ENCODE data around the gene SPATA12.

The SPATA12 gene

DNA sequence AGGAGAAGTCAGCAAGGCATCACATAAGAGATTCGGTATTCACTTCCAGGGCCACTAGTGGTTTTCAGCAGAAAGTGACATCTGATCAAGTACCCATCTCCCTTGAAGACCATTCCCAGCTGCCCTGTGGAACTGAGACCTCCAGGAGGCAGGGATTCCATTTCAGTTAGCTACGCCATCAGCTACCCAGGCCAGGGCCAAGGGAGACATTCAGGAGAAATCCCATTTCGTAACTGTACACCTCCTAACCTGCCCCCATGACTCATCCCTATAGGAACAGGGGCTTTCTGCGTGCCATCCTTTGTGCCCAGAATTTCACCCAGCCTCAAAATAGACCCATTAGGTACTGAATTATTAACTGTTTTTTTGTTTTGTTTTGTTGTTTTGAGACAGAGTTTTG, 24.7 kb downstream of the SPATA12 start:
- no peaks in the 10 kb centered on the region for H3K36me3 ChIP-seq (ENCODE audit: control insufficient read depth in 1 of 2, insufficient read depth in 2 of 2, low read length in 2 of 2)

GRCh38 chr3:57086201-57086600, 25.7 kb downstream of the SPATA12 start:
- H3K36me3 ChIP-seq (ENCODE audit: control insufficient read depth in 1 of 2, insufficient read depth in 2 of 2, low read length in 2 of 2), result no peaks in the 10 kb centered on the region
- H3K9me3 ChIP-seq (ENCODE audit: control insufficient read depth in 1 of 2, low read length in 2 of 2), result no peaks in the 10 kb centered on the region
- no peaks in the 10 kb centered on the region for H3K27me3 ChIP-seq (ENCODE audit: low read depth, low read length)
- H3K4me3 ChIP-seq (ENCODE audit: low read depth in 1 of 2, low read length in 2 of 2), result no peak overlapping the region
- H3K4me1 ChIP-seq (ENCODE audit: control insufficient read depth in 1 of 2, insufficient read depth in 2 of 2, low read length in 2 of 2), result peaks cover 0 to 7% of the 10 kb centered on the region in 2 donors
- H3K27ac ChIP-seq (ENCODE audit: low read length), result no peak overlapping the region

More for the DNA sequence above, 24.7 kb downstream of the SPATA12 start:
- Histone ChIP-seq H3K4me3 (ENCODE audit: low read depth in 1 of 2, low read length in 2 of 2) (no peak overlapping the region), H3K4me1 (ENCODE audit: control insufficient read depth in 1 of 2, insufficient read depth in 2 of 2, low read length in 2 of 2) (no peaks in the 10 kb centered on the region), H3K27me3 (ENCODE audit: low read depth, low read length) (no peaks in the 10 kb centered on the region), H3K27ac (ENCODE audit: low read length) (no peak overlapping the region), H3K9me3 (ENCODE audit: control insufficient read depth in 1 of 2, low read length in 2 of 2) (no peaks in the 10 kb centered on the region)

GRCh38 chr3:57087361-57088092, 27.1 kb downstream of the SPATA12 start:
- Histone ChIP-seq H3K9me3 (ENCODE audit: control insufficient read depth in 1 of 2, low read length in 2 of 2) (no peaks in the 10 kb centered on the region), H3K27me3 (ENCODE audit: low read depth, low read length) (no peaks in the 10 kb centered on the region), H3K36me3 (ENCODE audit: control insufficient read depth in 1 of 2, insufficient read depth in 2 of 2, low read length in 2 of 2) (no peaks in the 10 kb centered on the region), H3K4me1 (ENCODE audit: control insufficient read depth in 1 of 2, insufficient read depth in 2 of 2, low read length in 2 of 2) (peaks cover 0 to 12% of the 10 kb centered on the region in 2 donors), H3K27ac (ENCODE audit: low read length) (no peak overlapping the region), H3K4me3 (ENCODE audit: low read depth in 1 of 2, low read length in 2 of 2) (no peak overlapping the region)

DNA sequence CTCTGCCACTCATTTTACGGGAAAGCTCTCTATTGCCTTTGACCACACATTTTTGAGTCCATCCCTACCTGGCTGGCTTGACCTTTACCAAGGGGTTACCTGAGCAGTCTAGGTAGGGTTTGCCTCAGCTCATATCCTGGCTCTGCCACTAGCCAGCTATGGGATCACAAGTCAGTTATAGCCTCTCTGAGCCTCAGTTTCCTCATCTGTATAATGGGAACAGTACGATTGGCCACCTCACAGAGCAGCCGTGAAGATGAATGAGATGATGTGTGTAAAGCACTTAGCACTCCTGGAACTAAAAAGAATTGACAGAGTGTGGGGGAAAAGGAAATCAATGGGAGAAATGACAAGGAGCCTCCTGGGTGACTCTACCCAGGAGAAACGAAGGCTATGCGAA, 28.0 kb downstream of the SPATA12 start:
- Histone ChIP-seq H3K4me3 (ENCODE audit: low read depth in 1 of 2, low read length in 2 of 2) (no peak overlapping the region), H3K27ac (ENCODE audit: low read length) (no peak overlapping the region)

DNA sequence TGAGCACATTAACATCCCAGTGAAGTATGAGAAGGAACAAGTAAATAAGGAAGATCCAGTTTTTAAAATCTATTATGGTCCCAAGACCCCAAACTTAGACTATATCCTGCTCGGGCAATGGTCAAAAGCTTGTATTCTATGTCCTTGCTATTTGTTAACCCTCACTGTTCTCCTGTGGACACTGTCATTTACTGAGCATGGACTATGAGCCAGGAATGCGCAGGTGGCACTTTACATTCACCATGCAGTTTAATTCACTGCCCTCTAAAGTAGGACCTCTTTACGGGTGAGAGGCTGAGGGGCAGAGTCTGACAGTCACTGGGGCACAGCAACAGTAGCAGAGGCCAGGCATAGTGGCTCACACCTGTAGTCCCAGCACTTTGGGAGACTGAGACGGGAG, 28.6 kb downstream of the SPATA12 start:
- H3K4me3 ChIP-seq (ENCODE audit: low read depth in 1 of 2, low read length in 2 of 2), result no peak overlapping the region
- H3K4me1 ChIP-seq (ENCODE audit: control insufficient read depth in 1 of 2, insufficient read depth in 2 of 2, low read length in 2 of 2), result peaks cover 0 to 12% of the 10 kb centered on the region in 2 donors
- H3K9me3 ChIP-seq (ENCODE audit: control insufficient read depth in 1 of 2, low read length in 2 of 2), result no peaks in the 10 kb centered on the region
- H3K36me3 ChIP-seq (ENCODE audit: control insufficient read depth in 1 of 2, insufficient read depth in 2 of 2, low read length in 2 of 2), result no peaks in the 10 kb centered on the region
- no peak overlapping the region for H3K27ac ChIP-seq (ENCODE audit: low read length)
- H3K27me3 ChIP-seq (ENCODE audit: low read depth, low read length), result no peaks in the 10 kb centered on the region

More for the DNA sequence above, 28.0 kb downstream of the SPATA12 start:
- Histone ChIP-seq H3K9me3 (ENCODE audit: control insufficient read depth in 1 of 2, low read length in 2 of 2) (no peaks in the 10 kb centered on the region), H3K27me3 (ENCODE audit: low read depth, low read length) (no peaks in the 10 kb centered on the region), H3K4me1 (ENCODE audit: control insufficient read depth in 1 of 2, insufficient read depth in 2 of 2, low read length in 2 of 2) (peaks cover 0 to 12% of the 10 kb centered on the region in 2 donors), H3K36me3 (ENCODE audit: control insufficient read depth in 1 of 2, insufficient read depth in 2 of 2, low read length in 2 of 2) (no peaks in the 10 kb centered on the region)

GRCh38 chr3:57091521-57092273, 31.2 kb downstream of the SPATA12 start:
- no peak overlapping the region for H3K4me3 ChIP-seq (ENCODE audit: low read depth in 1 of 2, low read length in 2 of 2)
- H3K27me3 ChIP-seq (ENCODE audit: low read depth, low read length), result no peaks in the 10 kb centered on the region
- H3K9me3 ChIP-seq (ENCODE audit: control insufficient read depth in 1 of 2, low read length in 2 of 2), result no peaks in the 10 kb centered on the region
- peaks cover 0 to 12% of the 10 kb centered on the region in 2 donors for H3K4me1 ChIP-seq (ENCODE audit: control insufficient read depth in 1 of 2, insufficient read depth in 2 of 2, low read length in 2 of 2)
- H3K36me3 ChIP-seq (ENCODE audit: control insufficient read depth in 1 of 2, insufficient read depth in 2 of 2, low read length in 2 of 2), result no peaks in the 10 kb centered on the region
- peak overlapping the region; percentile 12 for H3K27ac ChIP-seq (ENCODE audit: low read length)

DNA sequence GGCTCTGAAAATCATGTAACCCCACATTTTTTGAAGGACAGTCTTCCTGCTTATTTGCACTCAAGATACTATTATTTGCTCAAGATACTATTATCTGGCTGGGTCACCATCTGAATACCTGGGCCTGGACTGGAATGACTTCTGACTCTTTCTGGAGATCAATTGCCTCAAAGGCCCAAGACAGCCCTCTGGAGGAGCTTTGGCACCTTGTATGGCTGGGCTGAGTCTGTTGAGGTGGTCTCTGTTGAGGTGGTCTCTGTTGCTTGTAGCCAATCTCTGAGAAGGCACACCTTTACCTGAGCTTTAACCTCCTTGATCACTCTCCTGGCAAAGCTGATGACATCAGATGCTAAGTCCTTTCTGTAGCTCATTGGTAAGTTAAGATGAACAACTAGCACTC, 33.0 kb downstream of the SPATA12 start:
- Histone ChIP-seq H3K4me3 (ENCODE audit: low read depth in 1 of 2, low read length in 2 of 2) (no peak overlapping the region), H3K9me3 (ENCODE audit: control insufficient read depth in 1 of 2, low read length in 2 of 2) (no peaks in the 10 kb centered on the region), H3K27me3 (ENCODE audit: low read depth, low read length) (no peaks in the 10 kb centered on the region), H3K4me1 (ENCODE audit: control insufficient read depth in 1 of 2, insufficient read depth in 2 of 2, low read length in 2 of 2) (peaks cover 0 to 12% of the 10 kb centered on the region in 2 donors), H3K27ac (ENCODE audit: low read length) (no peak overlapping the region), H3K36me3 (ENCODE audit: control insufficient read depth in 1 of 2, insufficient read depth in 2 of 2, low read length in 2 of 2) (peaks cover 0 to 11% of the 10 kb centered on the region in 2 donors)

- no peak overlapping the region for H3K27ac ChIP-seq (ENCODE audit: low read length)
- no peak overlapping the region for H3K4me3 ChIP-seq (ENCODE audit: low read depth in 1 of 2, low read length in 2 of 2)
- peaks cover 0 to 11% of the 10 kb centered on the region in 2 donors for H3K36me3 ChIP-seq (ENCODE audit: control insufficient read depth in 1 of 2, insufficient read depth in 2 of 2, low read length in 2 of 2)
- peaks cover 0 to 12% of the 10 kb centered on the region in 2 donors for H3K4me1 ChIP-seq (ENCODE audit: control insufficient read depth in 1 of 2, insufficient read depth in 2 of 2, low read length in 2 of 2)
- no peaks in the 10 kb centered on the region for H3K9me3 ChIP-seq (ENCODE audit: control insufficient read depth in 1 of 2, low read length in 2 of 2)
- no peaks in the 10 kb centered on the region for H3K27me3 ChIP-seq (ENCODE audit: low read depth, low read length)
Observed at GRCh38 chr3:57093971-57094535, 33.6 kb downstream of the SPATA12 start.

DNA sequence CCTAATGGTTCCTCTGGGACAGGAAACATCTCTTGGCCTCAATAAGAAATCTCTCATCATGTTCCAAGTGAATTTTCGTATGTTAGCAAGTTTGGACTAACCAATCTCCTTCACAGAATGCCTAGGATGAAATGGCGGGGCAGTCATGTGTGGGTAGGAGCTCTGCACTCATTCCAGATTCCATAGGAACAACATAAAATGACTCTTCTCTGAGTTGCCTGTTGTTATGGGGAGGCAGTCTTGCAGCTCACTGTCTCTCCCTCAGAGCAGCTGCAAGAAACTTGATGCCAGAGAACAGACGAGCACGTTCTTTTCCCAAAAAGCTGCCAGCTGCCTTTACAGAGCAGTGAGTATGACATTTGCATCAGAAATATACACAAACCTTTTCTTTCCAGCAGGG, 34.1 kb downstream of the SPATA12 start:
- H3K4me3 ChIP-seq (ENCODE audit: low read depth in 1 of 2, low read length in 2 of 2), result no peak overlapping the region
- H3K9me3 ChIP-seq (ENCODE audit: control insufficient read depth in 1 of 2, low read length in 2 of 2), result no peaks in the 10 kb centered on the region
- no peaks in the 10 kb centered on the region for H3K27me3 ChIP-seq (ENCODE audit: low read depth, low read length)
- peaks cover 0 to 11% of the 10 kb centered on the region in 2 donors for H3K36me3 ChIP-seq (ENCODE audit: control insufficient read depth in 1 of 2, insufficient read depth in 2 of 2, low read length in 2 of 2)
- peaks cover 0 to 12% of the 10 kb centered on the region in 2 donors for H3K4me1 ChIP-seq (ENCODE audit: control insufficient read depth in 1 of 2, insufficient read depth in 2 of 2, low read length in 2 of 2)
- no peak overlapping the region for H3K27ac ChIP-seq (ENCODE audit: low read length)

GRCh38 chr3:57095363-57095762, 34.9 kb downstream of the SPATA12 start:
- Histone ChIP-seq H3K4me1 (ENCODE audit: control insufficient read depth in 1 of 2, insufficient read depth in 2 of 2, low read length in 2 of 2) (peaks cover 0 to 12% of the 10 kb centered on the region in 2 donors), H3K9me3 (ENCODE audit: control insufficient read depth in 1 of 2, low read length in 2 of 2) (no peaks in the 10 kb centered on the region), H3K36me3 (ENCODE audit: control insufficient read depth in 1 of 2, insufficient read depth in 2 of 2, low read length in 2 of 2) (peaks cover 0 to 11% of the 10 kb centered on the region in 2 donors), H3K27ac (ENCODE audit: low read length) (no peak overlapping the region), H3K4me3 (ENCODE audit: low read depth in 1 of 2, low read length in 2 of 2) (no peak overlapping the region), H3K27me3 (ENCODE audit: low read depth, low read length) (no peaks in the 10 kb centered on the region)

GRCh38 chr3:57097536-57097935, 37.1 kb downstream of the SPATA12 start:
- H3K27ac ChIP-seq (ENCODE audit: low read length), result no peak overlapping the region
- H3K36me3 ChIP-seq (ENCODE audit: control insufficient read depth in 1 of 2, insufficient read depth in 2 of 2, low read length in 2 of 2), result peaks cover 0 to 14% of the 10 kb centered on the region in 2 donors
- H3K4me3 ChIP-seq (ENCODE audit: low read depth in 1 of 2, low read length in 2 of 2), result no peak overlapping the region
- no peaks in the 10 kb centered on the region for H3K27me3 ChIP-seq (ENCODE audit: low read depth, low read length)
- no peaks in the 10 kb centered on the region for H3K9me3 ChIP-seq (ENCODE audit: control insufficient read depth in 1 of 2, low read length in 2 of 2)
- no peaks in the 10 kb centered on the region for H3K4me1 ChIP-seq (ENCODE audit: control insufficient read depth in 1 of 2, insufficient read depth in 2 of 2, low read length in 2 of 2)

Measured in muscle layer of duodenum (tissue), 2 donors.